ENCODE measurements around the gene ATP5F1E.

Gene ATP5F1E

DNA sequence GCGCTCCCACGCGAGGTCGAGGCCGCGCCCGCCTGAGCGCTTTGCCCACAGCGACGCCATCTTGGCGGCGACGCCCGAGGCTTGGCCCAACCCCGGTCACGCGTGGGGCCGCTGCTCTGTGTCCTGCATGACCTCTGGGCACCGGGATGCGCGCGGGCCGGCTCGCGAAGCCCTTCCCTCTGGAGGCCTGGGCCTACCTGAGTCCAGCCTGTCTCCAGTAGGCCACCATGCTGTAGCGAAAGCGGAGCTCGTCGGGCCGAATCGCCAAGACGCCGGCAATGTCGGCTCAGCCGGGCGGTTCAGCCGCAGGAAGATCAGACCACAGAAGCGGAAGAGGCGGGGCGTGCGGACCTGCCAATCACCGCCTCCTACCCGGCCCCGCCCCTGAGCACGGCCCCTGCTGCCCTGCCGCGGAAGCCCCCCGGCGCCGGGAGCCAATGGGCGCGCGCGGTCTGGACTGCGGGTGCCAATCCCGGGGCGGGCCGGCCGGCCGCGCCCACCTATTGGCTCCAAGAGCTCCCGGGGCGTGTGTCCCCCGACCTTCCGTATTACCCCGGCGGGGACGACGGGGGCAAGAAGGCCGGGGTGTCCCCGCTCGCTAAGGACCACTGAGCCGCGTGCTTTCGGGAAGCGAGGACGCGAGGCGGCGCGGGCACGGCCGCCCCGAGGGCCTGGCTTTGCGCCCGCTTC is at the start of gene ATP5F1E:
TSS of gene ATP5F1E (minus strand) at position 313 of the 690 bp plus-strand sequence. CDS start at position 229, 84 bp downstream.
- DNase-seq (ENCODE audit: low spot score) = peak; percentile 97

- DNase-seq (ENCODE audit: low spot score) = no peak
Measured at GRCh38 chr20:59081036-59081435, 48.9 kb upstream of the ATP5F1E start.

DNA sequence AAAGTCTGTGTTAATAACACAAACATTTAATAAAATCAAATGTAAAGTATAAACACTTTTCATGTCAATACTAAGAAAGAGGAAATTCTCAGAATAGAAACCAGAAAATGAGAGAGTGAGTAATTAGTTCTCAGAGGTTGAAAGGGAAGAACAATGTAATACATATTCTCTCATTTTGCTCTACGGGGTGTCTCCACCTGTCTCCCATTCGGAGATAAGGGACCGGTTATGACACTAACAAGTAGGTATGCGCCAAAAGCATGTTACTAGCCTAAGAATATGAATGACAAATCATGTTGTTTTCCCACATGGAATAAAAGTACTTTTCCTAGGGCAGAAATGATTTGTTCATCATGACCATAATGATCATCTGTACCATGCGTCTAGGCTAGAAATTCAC is 46.1 kb upstream of the ATP5F1E start:
- DNase-seq (ENCODE audit: low spot score) = no peak

GRCh38 chr20:59077705-59078104 is 45.6 kb upstream of the ATP5F1E start:
- DNase-seq (ENCODE audit: low spot score) = no peak

- no peak for DNase-seq (ENCODE audit: low spot score)
Measured at GRCh38 chr20:59075934-59076508, 43.9 kb upstream of the ATP5F1E start.

- DNase-seq (ENCODE audit: low spot score) = no peak
Measured at GRCh38 chr20:59074456-59074855, 42.3 kb upstream of the ATP5F1E start.

DNA sequence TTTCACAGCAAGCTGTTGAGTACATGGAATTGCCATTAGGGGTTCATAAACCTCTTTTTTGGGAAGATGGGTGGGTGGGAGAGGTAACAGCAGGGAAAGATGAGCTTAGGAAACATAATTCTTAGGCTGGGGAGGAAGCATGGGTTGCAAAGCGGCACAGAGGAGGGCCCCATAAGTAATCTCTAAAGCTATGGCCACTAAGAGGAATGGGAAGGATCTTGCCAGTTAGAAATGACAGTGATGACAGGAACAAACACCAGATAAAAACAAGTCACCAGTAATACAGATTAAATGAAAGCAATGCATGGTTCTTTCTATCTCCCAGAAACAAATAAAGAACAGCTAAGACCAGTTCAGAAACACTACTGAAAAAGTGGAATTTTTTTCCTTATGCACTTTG is 41.4 kb upstream of the ATP5F1E start:
- DNase-seq (ENCODE audit: low spot score) = no peak

DNA sequence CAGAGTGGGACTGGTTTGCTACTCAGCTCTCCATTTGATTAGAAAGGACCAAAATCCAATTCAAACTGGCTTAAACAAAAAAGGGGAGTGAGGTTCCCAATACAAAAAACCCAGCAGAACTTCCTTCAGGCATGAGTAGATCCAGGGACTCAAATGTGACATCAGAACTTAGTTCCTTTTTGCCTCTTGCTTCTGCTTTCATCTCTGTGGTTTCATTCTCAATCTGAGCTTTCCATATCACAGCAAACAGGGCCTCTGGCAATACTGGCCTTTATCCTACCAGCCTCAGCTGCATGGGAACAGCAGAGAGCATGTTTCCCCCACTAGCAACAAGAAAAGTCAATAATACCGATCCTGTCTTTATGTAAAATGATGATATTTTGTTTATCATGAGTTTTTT is 39.1 kb upstream of the ATP5F1E start:
- no peak for DNase-seq (ENCODE audit: low spot score)

GRCh38 chr20:59069026-59069425 is 36.9 kb upstream of the ATP5F1E start:
- DNase-seq (ENCODE audit: low spot score) = no peak

DNA sequence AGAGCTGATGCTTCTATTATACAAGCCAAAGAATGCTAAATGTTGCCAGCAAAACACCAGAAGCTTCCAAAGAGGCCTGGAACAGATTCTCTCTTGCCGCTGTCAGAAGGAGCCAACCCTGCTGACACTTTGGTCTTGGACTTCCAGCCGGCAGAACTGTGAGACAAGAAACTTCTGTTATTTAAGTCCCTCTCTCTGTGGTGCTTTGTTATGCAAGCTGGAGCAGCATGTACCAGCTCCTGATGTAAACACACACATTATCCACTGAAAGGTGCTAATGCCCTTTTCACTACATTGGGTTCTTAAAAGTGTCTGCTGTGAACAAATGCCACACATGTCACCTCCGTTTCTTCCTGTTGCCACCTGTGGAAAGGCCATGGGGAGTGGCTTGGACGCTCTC is 36.4 kb upstream of the ATP5F1E start:
- DNase-seq (ENCODE audit: low spot score) = no peak

DNA sequence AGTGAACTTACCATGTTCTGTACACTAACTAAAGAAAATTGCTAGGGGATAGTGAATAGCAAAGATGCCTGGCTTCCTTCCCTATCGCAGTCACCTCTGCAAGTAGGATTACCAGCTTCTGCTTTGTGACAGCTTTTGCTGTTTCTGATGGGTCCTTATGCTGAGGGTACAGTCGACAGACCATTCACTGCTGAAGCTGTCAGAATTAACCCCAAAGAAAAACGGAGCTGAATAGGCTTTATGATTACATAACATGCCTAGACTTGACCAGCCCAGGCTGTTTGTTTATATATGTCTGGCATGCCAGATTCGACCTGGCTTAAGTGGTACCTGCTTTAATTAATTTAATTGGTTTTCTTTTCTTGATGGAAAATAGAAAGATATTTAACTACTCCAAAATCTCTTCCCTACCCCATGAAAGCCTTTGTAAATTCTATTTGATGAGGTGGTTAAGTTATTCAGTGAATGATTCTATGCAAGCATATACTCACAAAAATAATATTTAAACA is 32.1 kb upstream of the ATP5F1E start:
- no peak for DNase-seq (ENCODE audit: low spot score)

- DNase-seq (ENCODE audit: low spot score) = no peak
Measured at GRCh38 chr20:59063358-59064213, 31.5 kb upstream of the ATP5F1E start.

DNA sequence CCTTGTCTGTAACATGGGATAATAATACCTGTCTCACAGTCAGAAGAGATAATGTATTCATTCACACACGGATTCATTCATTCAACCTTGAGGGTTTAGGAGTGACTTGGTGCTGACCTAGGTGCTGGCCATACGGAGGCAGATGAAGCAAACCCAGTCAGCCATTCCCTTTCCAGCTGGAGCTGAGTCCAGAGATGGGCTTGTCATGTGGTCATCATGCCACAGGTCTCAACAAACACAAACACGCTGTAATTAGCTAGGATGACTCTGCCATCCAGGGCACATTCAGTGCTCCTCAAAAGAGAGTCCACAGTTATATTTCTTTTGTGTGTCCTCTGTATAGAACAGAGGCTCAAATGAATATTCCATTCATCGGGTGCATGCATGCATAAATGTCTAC is 29.9 kb upstream of the ATP5F1E start:
- DNase-seq (ENCODE audit: low spot score) = no peak

GRCh38 chr20:59055302-59055701 is 23.2 kb upstream of the ATP5F1E start:
- DNase-seq (ENCODE audit: low spot score) = no peak

- DNase-seq (ENCODE audit: low spot score) = no peak
Measured at GRCh38 chr20:59051666-59052185, 19.6 kb upstream of the ATP5F1E start.

GRCh38 chr20:59050437-59050836 is 18.3 kb upstream of the ATP5F1E start:
- DNase-seq (ENCODE audit: low spot score) = no peak

GRCh38 chr20:59048681-59049030 is 16.5 kb upstream of the ATP5F1E start:
- no peak for DNase-seq (ENCODE audit: low spot score)

DNA sequence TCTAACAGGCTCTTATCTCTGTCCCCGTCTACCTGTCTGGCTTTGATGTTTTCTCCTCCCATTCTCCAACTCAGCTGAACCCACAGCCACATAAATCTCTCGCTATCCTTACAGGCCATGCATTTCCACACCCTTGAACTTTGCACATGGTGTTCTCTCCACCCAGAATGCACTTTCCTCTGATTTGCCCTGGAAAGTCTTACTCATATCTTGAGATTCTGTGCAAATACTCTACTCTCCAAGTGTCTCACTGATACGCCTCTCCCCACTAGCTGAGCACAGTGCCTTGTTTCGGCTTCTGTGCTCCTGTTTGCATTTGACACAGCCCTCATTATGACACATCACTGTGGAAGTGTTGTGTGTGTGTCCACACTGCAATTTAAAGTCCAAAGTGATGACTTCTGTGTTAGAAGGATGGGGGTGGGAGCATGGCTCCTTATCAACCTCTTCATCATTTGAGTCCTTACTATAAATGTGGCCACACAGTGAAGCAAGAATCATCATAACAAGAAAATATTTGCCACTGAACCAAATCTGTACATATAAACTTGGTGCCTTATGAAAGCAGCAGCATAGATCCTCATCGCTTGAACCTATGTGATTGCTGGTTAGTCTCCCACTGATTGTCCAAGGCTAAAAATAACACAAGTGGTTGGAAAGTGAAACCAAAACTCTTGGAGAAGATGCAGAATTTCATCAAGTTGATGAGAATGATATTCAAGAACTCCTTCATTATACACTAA is 16.0 kb upstream of the ATP5F1E start:
- DNase-seq (ENCODE audit: low spot score) = no peak

DNA sequence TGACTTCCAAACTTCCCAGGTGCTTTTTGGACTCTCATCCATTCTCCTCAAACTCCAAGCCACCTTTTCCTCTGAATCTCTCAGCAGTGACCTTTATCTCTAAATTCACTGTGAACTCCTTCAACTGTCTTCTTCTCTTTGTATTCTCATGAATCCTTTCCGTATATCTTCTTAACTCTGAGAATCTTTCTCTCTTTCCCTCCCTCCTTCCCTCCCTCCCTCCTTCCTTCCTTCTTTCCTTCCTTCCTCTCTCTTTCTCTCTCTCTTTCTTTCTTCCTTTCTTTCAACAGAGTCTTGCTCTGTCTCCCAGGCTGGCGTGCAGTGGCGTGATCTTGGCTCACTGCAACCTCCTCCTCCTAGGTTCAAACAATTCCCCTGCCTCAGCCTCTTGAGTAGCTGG is 14.7 kb upstream of the ATP5F1E start:
- DNase-seq (ENCODE audit: low spot score) = no peak

DNA sequence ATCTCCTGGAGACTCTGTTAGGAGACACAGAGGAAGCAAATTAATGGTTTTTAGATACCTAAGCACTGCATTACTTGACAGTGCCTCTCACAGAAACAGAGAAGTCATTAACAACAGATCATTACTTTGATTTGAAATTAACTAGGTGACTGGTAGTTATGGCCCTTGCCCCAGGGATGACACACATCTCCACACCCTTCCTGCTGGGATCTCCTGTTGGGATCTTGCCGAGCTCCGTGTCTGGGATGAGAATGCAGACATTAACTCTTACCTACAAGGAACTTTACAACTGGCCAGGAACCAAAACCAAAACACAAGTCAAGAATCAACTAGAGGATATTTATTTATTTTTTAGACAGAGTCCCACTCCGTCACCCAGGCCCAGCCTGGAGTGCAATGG is 12.7 kb upstream of the ATP5F1E start:
- no peak for DNase-seq (ENCODE audit: low spot score)

- DNase-seq (ENCODE audit: low spot score) = no peak
Measured at GRCh38 chr20:59044295-59044694, 12.2 kb upstream of the ATP5F1E start.

- DNase-seq (ENCODE audit: low spot score) = no peak
Measured at GRCh38 chr20:59043698-59044097, 11.6 kb upstream of the ATP5F1E start.

Data from ecto neural progenitor cell (in vitro differentiated cells).